HL-60 (cell line): ENCODE measurements around the gene DHRS7.

Source experiments
- CTCF ChIP-seq: IDR thresholded peaks from one replicate; pipeline ENCODE4 v1.5.1; 2011; ENCODE audit warnings: low read length, control low read depth, inconsistent platforms; ENCODE audit not compliant: insufficient read depth
- POLR2AphosphoS5 ChIP-seq: IDR thresholded peaks from 2 replicates; pipeline ENCODE4 v1.6.1; 2012; ENCODE audit warnings: low read depth
- REST ChIP-seq: IDR thresholded peaks from 2 replicates; pipeline ENCODE4 v1.6.1; 2012; ENCODE audit warnings: low read depth; ENCODE audit not compliant: insufficient replicate concordance
- SPI1 ChIP-seq: IDR thresholded peaks from 2 replicates; pipeline ENCODE4 v1.6.1; 2012; ENCODE audit warnings: low read depth, mild to moderate bottlenecking, borderline replicate concordance

GRCh38 chr14:60151715-60152114 lies 13.5 kb downstream of the DHRS7 start:
- TF ChIP-seq CTCF (no peak), SPI1 (peak; percentile 73; the same call in 1 of the 2 replicates), POLR2AphosphoS5 (peak; percentile 98), REST (peak; percentile 44)
